Stimulated activated naive CD8-positive, alpha-beta T cell treated with anti-CD3 and anti-CD28 coated beads, Interleukin-15, Interleukin-2, amounts not matched to agents 100 U/mL and 50 U/mL, for 24 hours (primary cell): ENCODE data around the gene XPO1.
"Not testable (repeated sequence)": the region's sequence is repeated elsewhere in the genome, so short reads cannot be mapped to it uniquely, and the experiment has no call there.

Experiments
- ATAC-seq: fragments of 150-1000 bp; cut with Tn5 transposase; one replicate; pipeline ENCODE4 v1.10.0; 2021
- DNase-seq: peaks from one replicate; pipeline ENCODE4 v3.0.0; 2021

XPO1 gene

GRCh38 chr2:61465045-61465444 is 73.1 kb downstream of the XPO1 start:
- ATAC-seq (no peak), DNase-seq (no peak)

GRCh38 chr2:61463769-61464475 is 74.2 kb downstream of the XPO1 start:
- DNase-seq (no peak), ATAC-seq (no peak)

- no peak for DNase-seq
- no peak for ATAC-seq
Observed at GRCh38 chr2:61461404-61461803, 76.8 kb downstream of the XPO1 start.

- DNase-seq (no peak), ATAC-seq (no peak)
Observed at GRCh38 chr2:61460163-61460562, 78.0 kb downstream of the XPO1 start.

GRCh38 chr2:61456746-61457420 is 81.3 kb downstream of the XPO1 start:
- DNase-seq: no peak
- no peak for ATAC-seq

- DNase-seq: no peak
- ATAC-seq: no peak
Observed at GRCh38 chr2:61456070-61456745, 81.9 kb downstream of the XPO1 start.

- DNase-seq, ATAC-seq: not testable (repeated sequence)
Observed at GRCh38 chr2:61454972-61455371, 83.2 kb downstream of the XPO1 start.

- ATAC-seq (no peak), DNase-seq (no peak)
Observed at GRCh38 chr2:61454383-61454782, 83.8 kb downstream of the XPO1 start.

GRCh38 chr2:61452392-61452791 is 85.8 kb downstream of the XPO1 start:
- no peak for ATAC-seq
- no peak for DNase-seq

- ATAC-seq (no peak), DNase-seq (no peak)
Observed at GRCh38 chr2:61451178-61451577, 87.0 kb downstream of the XPO1 start.

- DNase-seq (no peak), ATAC-seq (no peak)
Observed at GRCh38 chr2:61450144-61450543, 88.0 kb downstream of the XPO1 start.

- no peak for DNase-seq
- no peak for ATAC-seq
Observed at GRCh38 chr2:61448229-61448628, 89.9 kb downstream of the XPO1 start.

GRCh38 chr2:61446971-61447370 is 91.2 kb downstream of the XPO1 start:
- not testable (repeated sequence) for ATAC-seq, DNase-seq

- ATAC-seq (peak; percentile 67), DNase-seq (no peak)
Observed at GRCh38 chr2:61443342-61444041, 94.7 kb downstream of the XPO1 start.

GRCh38 chr2:61439241-61440002 is 98.7 kb downstream of the XPO1 start:
- no peak for DNase-seq
- ATAC-seq: peak; percentile 37

- DNase-seq: no peak
- no peak for ATAC-seq
Observed at GRCh38 chr2:61438670-61439069, 99.5 kb downstream of the XPO1 start.

- DNase-seq: no peak
- no peak for ATAC-seq
Observed at GRCh38 chr2:61437170-61437569, 101.0 kb downstream of the XPO1 start.

GRCh38 chr2:61436092-61436491 is 102.1 kb downstream of the XPO1 start:
- ATAC-seq (no peak), DNase-seq (no peak)

- DNase-seq (no peak), ATAC-seq (no peak)
Observed at GRCh38 chr2:61435291-61435690, 102.9 kb downstream of the XPO1 start.

- peak; percentile 20 for ATAC-seq
- no peak for DNase-seq
Observed at GRCh38 chr2:61434314-61434713, 103.8 kb downstream of the XPO1 start.

- DNase-seq (no peak), ATAC-seq (no peak)
Observed at GRCh38 chr2:61433606-61434005, 104.5 kb downstream of the XPO1 start.

GRCh38 chr2:61432990-61433389 is 105.2 kb downstream of the XPO1 start:
- ATAC-seq (no peak), DNase-seq (no peak)
